Hematopoietic multipotent progenitor cell treated with erythropoietin and hydrocortisone succinate and interleukin-3 and kit ligand, for 6 days (in vitro differentiated cells): ENCODE measurements around the gene TESK1.
"Not testable (repeated sequence)": the region's sequence is repeated elsewhere in the genome, so short reads cannot be mapped to it uniquely, and the experiment has no call there.

Source experiments
- DNase-seq: peaks from one replicate; pipeline ENCODE4 v3.0.0-alpha.2; 2015

TESK1 gene

GRCh38 chr9:35579659-35580227 lies 25.3 kb upstream of the TESK1 start:
- not testable (repeated sequence) for DNase-seq

- DNase-seq = not testable (repeated sequence)
Measured at GRCh38 chr9:35583521-35583920, 21.5 kb upstream of the TESK1 start.

DNA sequence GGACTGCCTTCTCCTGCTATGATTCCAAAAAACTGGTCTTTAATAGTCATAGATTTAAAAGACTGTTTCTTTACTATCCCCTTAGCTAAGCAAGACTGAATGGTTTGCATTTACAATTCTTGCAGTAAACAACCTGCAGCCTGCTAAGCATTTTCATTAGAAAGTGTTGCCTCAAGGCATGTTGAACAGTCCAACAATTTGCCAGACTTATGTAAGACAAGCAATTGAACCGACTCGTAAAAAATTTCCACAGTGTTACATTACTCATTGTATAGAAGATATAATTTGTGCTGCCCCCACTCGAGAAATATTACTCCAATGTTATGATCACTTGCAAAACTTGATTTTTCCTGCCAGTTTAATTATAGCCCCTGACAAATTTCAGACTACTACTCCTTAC lies 20.4 kb upstream of the TESK1 start:
- not testable (repeated sequence) for DNase-seq

- DNase-seq = not testable (repeated sequence)
Measured at GRCh38 chr9:35588506-35588905, 16.6 kb upstream of the TESK1 start.

- DNase-seq = no peak
Measured at GRCh38 chr9:35593581-35593980, 11.5 kb upstream of the TESK1 start.

DNA sequence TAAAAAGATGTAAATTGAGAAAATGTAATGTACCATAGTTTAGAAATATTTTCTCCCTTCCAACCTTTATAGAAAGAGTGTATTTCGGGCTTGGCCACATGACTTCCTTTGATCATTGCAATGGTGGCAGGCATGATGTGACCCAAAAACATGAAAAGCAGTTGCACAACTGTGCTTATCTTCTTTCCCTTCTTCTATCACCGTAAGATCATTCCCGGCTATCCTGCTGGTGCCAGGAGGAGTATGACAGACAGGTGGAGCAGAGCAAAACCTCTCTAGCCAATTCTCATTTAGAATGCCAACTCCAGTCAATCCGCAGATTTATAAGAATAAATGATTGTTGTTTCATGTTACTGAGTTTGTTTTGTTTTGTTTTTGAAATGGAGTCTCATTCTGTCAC lies 10.6 kb upstream of the TESK1 start:
- DNase-seq = no peak

- DNase-seq = not testable (repeated sequence)
Measured at GRCh38 chr9:35596907-35597306, 8.2 kb upstream of the TESK1 start.

GRCh38 chr9:35598866-35599590 lies 6.0 kb upstream of the TESK1 start:
- no peak for DNase-seq

DNA sequence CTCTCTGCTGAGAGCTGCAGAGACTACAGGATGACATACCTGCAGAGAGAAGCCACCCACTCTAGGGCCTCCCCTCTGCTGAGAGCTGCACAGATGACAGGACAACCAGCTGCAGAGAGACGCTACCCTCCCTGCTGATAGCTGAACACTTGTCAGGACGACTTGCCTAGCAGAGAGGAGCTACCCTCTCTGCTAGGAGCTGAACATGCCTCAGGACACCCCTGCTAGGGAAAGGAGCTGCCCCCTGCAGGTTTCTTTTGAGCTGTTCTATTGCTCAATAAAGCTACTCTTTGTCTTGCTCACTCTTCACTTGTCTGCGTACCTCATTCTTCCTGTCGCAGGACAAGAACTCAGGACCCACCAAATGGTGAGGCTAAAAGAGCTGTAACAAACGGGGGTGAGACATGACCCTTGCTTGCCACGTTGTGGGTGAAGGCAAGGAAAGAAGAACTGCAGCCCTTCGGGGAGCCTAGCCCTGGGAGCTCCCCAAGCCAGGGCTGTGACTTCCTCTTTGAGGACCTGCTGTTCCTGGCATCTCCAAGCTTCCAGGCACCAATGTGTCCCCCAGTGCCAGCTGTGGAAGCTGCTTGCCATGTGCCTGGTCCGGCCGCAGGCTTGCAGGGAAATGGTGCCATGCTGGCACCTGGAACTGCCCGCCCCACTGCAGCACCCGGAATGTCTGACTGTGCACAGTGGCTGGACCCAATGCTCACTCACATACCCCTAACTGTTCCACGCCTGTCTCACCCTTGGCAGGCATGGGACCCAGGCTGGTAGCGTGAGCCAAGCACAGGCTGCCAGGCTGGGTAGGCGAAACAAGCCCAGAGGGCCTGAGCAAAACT lies 5.1 kb upstream of the TESK1 start:
- peak; percentile 32 for DNase-seq

GRCh38 chr9:35603506-35603985 lies 1.5 kb upstream of the TESK1 start:
- peak; percentile 48 for DNase-seq

GRCh38 chr9:35603986-35604577 lies 980 bp upstream of the TESK1 start:
- peak; percentile 100 for DNase-seq

GRCh38 chr9:35605351-35606137 lies 482 bp downstream of the TESK1 start:
- peak; percentile 42 for DNase-seq

GRCh38 chr9:35606138-35606504 lies 1.1 kb downstream of the TESK1 start:
- no peak for DNase-seq

DNA sequence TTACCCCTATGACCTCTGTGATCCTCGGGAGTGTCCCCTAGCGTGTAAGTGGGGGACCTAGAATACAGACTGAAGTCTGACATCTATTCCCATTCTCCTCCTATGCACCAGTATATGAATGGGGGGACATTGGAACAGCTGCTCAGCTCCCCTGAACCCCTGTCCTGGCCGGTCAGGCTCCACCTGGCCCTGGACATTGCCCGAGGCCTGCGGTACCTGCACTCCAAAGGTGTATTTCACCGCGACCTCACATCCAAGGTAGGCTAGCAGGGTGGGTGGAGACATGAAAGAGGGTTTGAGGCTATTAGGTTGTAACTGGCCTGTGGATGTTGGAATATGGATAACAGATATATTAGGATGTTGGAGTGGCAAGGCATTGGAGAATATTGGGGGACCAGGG lies 1.7 kb downstream of the TESK1 start:
- no peak for DNase-seq

DNA sequence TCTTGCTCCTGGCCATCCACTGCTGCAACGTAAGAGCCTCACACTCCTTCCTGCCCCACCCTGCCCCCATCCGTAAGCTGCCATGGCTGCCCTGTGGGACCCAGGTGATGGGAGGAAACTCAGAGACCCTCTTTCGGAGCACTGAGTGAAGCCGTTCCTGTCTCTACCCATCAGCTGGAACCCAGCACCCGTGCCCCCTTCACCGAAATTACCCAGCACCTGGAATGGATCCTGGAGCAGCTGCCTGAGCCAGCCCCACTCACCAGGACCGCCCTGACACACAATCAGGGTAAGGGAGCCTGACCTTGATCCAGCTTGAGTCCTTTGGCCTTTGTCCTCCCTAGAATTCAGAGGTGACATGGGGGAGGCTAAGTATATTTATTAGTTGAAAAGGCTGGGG lies 3.2 kb downstream of the TESK1 start:
- DNase-seq = no peak

GRCh38 chr9:35609001-35609819 lies 4.1 kb downstream of the TESK1 start:
- DNase-seq = no peak

GRCh38 chr9:35609820-35610163 lies 4.7 kb downstream of the TESK1 start:
- no peak for DNase-seq

GRCh38 chr9:35611230-35611797 lies 6.3 kb downstream of the TESK1 start:
- DNase-seq = peak; percentile 78

DNA sequence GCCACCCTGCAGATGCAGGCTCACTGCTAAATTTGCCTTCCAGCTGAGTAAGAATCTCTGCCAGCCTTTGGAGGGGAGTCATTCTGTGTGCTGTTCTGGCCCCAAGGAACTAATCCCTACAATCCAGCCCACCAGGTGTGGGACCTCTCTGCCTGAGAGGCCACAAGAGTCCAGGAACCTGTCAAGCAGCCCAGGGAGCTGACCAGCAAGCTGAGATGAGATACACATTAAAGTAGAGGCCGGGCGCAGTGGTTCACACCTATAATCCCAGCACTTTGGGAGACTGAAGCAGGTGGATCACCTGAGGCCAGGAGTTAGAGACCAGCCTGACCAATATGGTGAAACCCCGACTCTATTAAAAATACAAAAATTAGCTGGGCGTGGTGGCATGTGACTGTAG lies 7.0 kb downstream of the TESK1 start:
- DNase-seq = not testable (repeated sequence)

DNA sequence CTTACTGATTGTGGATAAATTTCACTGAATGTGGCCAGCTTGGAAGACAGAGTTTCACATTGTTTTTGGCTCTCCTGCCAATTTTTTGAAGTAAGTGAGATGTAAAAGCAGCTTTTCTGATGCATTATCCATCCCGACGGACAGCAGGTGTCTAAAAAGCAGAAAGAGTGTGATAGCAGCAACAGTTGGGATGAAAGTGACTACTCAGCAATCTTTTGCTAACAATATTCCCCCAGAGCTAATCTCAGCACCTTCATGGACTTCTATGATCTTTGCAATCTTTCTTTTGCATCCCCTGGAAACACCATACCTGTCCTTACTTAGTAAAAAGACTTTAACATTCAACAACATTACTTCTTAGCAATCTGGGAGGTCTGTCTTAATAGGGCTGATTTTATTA lies 7.8 kb downstream of the TESK1 start:
- no peak for DNase-seq

GRCh38 chr9:35615981-35616680 lies 11.1 kb downstream of the TESK1 start:
- no peak for DNase-seq
